ENCODE results near the gene EPHA2.
"Not testable (repeated sequence)": the region's sequence is repeated elsewhere in the genome, so short reads cannot be mapped to it uniquely, and the experiment has no call there.

The EPHA2 gene

GRCh38 chr1:16167331-16168143 is 11.7 kb upstream of the EPHA2 start:
- no peak for DNase-seq

DNA sequence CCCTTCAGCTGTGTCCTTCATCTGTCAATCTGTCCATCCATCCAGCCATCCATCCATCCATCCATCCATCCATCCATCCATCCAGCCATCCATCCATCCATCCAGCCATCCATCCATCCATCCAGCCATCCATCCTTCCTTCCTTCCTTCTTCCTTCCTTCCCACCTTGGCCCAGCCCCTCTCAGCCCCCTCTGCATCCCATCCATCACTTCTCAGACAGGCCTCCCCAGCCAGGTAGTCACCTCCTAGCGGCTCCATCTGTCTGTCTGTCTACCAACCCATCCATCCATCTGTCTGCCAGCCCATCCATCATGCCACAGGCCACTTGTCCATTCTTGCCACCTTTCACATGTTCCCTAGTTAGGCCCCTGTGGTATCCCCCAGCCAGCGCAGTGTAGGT is 10.2 kb upstream of the EPHA2 start:
- no peak for DNase-seq

DNA sequence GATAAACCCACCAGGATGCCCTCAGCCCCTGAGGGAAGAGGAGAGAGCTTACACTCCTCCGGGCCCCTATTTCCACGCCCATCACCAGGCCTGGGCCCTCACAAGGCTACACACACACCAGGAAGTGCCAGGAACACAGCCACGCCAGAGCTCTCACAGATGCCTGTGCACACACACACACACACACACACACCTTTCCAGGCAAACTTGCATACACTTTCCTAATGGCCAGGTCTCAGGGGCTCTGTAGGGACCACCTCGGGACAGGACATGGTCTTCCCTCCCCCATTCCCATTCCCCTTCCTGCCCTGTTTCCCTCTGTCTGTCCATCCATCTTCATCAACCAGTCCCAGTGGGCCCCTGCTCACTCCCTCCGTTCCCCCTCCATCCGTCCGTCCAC is 9.7 kb upstream of the EPHA2 start:
- DNase-seq, result no peak

- no peak for DNase-seq
Observed at GRCh38 chr1:16165073-16165364, 9.2 kb upstream of the EPHA2 start.

GRCh38 chr1:16164213-16165072 is 8.6 kb upstream of the EPHA2 start:
- DNase-seq, result peak; percentile 74

GRCh38 chr1:16163608-16164212 is 7.8 kb upstream of the EPHA2 start:
- DNase-seq, result not testable (repeated sequence)

DNA sequence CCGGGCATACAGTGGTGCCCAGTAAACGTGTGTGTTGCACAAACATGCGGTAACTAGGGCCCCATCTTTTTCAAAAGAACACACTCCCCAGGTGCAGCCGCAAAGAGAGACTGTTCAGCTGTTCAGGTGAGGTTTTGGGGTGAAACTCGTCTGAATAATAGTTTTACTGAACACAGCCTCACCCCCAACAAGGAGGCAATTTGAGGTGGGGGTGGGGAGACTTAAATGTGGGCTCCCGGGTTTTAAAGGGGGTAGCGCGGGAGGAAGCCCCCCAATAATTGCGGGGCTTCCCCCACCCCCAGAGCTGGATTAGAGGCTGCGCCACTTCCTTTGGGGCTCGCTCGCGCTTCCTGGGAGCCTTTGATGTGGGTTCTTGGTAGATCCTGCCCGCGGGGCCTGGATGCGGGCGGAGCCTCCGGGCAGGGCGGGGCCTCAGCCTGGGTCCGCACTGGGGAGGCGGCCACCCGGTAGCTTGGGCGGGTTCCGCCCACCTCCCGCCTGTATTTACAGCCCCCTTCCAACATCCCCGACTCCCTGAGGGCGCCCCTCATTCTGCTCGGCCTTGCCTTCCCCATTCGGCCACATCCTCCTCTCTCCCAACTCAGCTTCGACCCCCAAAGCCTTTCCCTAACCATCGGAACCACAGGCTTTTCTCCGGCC is 6.4 kb upstream of the EPHA2 start:
- no peak for DNase-seq

DNA sequence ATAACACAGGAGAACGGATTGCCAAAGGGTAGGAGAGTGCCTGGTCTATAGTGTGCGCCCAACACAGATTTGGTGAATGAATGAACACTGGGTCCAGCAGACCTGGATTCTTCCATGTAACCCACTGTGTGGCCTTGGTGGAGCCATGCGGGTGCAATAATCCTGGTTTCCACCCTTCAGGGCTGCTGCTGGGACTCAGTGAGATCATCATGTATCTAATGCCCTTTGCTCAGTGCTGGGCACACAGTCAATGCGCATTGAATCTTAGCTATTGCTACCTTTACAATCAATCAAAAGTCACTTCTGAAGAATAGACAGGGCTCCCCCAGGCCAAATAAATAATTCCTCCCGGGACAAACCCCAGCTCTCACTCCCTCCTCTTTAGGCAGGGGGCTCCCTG is 5.8 kb upstream of the EPHA2 start:
- DNase-seq, result no peak

- no peak for DNase-seq
Observed at GRCh38 chr1:16158993-16159831, 3.3 kb upstream of the EPHA2 start.

GRCh38 chr1:16158025-16158424 is 2.2 kb upstream of the EPHA2 start:
- no peak for DNase-seq

- DNase-seq, result no peak
Observed at GRCh38 chr1:16156848-16157495, 1.1 kb upstream of the EPHA2 start.

GRCh38 chr1:16153999-16154673 is 1.7 kb downstream of the EPHA2 start:
- no peak for DNase-seq

- DNase-seq, result no peak
Observed at GRCh38 chr1:16153096-16153998, 2.5 kb downstream of the EPHA2 start.

DNA sequence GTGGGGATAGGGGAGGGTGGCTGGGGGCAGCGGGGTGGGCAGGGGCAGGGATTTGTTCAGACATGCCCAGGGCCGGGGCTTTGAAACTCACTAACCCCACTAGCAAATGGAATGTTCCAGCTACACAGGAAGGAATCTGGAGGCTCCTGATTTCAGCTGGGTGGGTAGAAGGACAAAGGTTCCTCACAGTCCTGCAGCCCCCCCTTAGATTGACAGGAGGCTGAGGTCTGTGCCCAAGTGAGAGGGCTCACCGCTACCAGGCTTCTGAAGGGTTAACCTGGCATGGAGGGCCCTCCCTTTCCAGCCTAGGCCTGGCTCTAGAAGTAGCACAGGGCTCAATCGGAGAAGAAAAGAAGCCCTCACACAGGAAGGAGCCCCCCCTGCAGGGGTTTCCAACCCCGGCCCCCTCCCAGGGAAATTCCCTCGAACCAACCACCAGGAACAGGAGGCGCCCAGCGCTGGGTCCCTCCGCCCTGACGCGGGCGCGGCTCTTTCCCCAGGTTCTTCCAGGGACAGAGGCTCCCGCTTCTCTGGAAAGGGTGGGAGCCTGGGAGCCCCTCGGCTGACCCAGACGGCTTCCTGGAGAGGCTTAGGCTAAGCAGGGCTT is 3.3 kb downstream of the EPHA2 start:
- DNase-seq, result no peak

GRCh38 chr1:16151995-16152384 is 3.9 kb downstream of the EPHA2 start:
- no peak for DNase-seq

DNA sequence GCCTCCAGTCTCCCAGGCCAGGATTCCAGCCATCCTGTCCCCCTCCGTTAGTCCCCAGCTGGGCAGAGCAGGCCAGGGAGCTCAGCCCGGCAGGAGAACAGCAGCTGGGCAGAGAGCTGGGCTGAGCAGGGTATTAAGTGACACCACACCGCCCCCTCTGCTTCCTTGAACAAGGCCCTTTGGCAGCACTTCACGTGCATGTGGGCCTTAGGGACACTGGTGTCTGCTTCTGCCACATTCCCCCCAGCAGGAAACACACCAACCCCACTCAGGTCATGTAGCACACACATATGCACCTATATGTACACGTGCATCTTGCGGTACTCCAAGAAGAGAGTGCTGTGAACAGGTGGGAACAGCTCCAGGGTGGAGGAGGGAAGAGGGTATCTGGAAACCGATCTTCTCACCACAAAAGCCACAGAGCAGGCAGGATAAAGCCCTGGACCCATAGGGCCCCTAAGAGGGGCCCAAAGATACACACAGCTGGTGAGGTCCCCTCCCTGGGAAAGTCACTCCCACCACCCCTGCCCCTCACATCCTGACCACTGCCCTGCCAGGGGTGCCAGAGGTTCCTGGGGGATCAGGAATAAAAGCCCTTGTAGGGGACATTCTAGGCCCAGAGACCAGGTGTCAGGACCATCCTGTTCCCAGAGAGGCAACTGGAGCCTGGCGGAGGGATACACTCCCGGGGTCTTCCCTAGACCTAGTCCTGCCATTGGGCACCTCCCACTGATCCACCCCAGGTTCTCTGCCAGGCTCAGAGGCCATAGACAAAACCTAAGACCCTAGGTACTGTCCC is 4.5 kb downstream of the EPHA2 start:
- no peak for DNase-seq

- no peak for DNase-seq
Observed at GRCh38 chr1:16150508-16150907, 5.4 kb downstream of the EPHA2 start.

DNA sequence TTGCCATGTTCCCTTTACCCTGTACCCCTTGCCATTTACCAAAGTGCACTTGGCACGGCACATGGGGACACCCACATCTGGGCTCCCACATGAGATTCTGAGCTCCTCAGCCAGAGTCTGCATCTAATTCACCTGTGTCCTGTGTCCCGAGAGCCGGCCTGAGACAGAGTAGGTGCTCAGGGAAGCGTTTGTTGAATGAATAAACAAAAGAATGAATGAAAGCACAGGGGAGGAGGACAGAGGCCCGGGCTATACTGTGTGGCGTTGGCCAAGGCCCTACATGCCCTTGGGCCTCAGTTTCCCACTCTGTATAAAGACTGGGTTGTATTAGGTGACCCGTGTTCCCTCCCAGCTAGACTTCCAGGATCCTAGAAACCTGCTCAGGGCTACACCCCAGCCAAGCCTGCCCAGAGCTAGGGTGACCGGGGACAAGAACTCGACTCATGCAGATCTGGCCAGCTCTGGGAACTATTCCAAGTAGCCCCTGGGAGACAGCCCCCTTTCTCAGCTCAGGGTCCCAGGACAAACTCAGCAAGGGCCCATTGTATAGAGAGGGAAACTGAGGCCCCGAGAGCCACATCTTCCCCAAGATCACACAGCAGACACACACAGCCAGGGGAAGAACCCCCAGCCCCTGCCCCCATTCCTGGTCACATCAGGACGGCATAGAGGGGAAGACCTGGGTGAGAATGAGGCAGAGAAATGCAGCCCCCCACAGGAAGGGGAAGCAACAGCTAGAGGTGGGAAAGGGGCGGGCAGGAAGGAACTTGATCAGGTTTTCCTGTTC is 6.0 kb downstream of the EPHA2 start:
- no peak for DNase-seq

Measured in NCI-H748 treated with DMSO at 0.1 percent for 48 hours (cell line).